Epidermal melanocyte (primary cell): Measurements from ENCODE around the gene BID.
A peak's percentile ranks its signal among the peaks of the same experiment; 100 is the strongest.

Experiments
- DNase-seq: peaks from one replicate; pipeline ENCODE4 v3.0.0; 2011; ENCODE audit warnings: low spot score; ENCODE audit not compliant: insufficient read length

The BID gene

GRCh38 chr22:17803609-17804270 is 29.5 kb upstream of the BID start:
- DNase-seq: no peak

GRCh38 chr22:17802822-17803221 is 28.6 kb upstream of the BID start:
- no peak for DNase-seq

- DNase-seq: no peak
Observed at GRCh38 chr22:17802411-17802810, 28.1 kb upstream of the BID start.

GRCh38 chr22:17797721-17798559 is 23.7 kb upstream of the BID start:
- no peak for DNase-seq

GRCh38 chr22:17796695-17797094 is 22.4 kb upstream of the BID start:
- DNase-seq: no peak

- DNase-seq: no peak
Observed at GRCh38 chr22:17795661-17796548, 21.6 kb upstream of the BID start.

- DNase-seq: no peak
Observed at GRCh38 chr22:17794726-17795542, 20.7 kb upstream of the BID start.

GRCh38 chr22:17792854-17793434 is 18.7 kb upstream of the BID start:
- DNase-seq: no peak

GRCh38 chr22:17792299-17792698 is 18.0 kb upstream of the BID start:
- DNase-seq: no peak

GRCh38 chr22:17791196-17791595 is 16.9 kb upstream of the BID start:
- no peak for DNase-seq

- DNase-seq: no peak
Observed at GRCh38 chr22:17789379-17790200, 15.3 kb upstream of the BID start.

- no peak for DNase-seq
Observed at GRCh38 chr22:17788528-17789378, 14.5 kb upstream of the BID start.

- DNase-seq: no peak
Observed at GRCh38 chr22:17787716-17788330, 13.6 kb upstream of the BID start.

- DNase-seq: no peak
Observed at GRCh38 chr22:17787241-17787640, 13.0 kb upstream of the BID start.

- DNase-seq: peak; percentile 65
Observed at GRCh38 chr22:17786435-17787161, 12.3 kb upstream of the BID start.

GRCh38 chr22:17785185-17786184 is 11.2 kb upstream of the BID start:
- no peak for DNase-seq
